HepG2 (cell line): ENCODE measurements around the gene TBXAS1. TPM values are rescaled to one million over a fixed set of nuclear protein-coding genes. Genes with fewer than 3 reads are reported as not detected.
"Not testable (repeated sequence)": the region's sequence is repeated elsewhere in the genome, so short reads cannot be mapped to it uniquely, and the experiment has no call there.

ENCODE experiments used
- ATAC-seq: fragments of 200-7000 bp; cut with Tn5 transposase; 3 replicates; pipeline ENCODE4 v1.9.1; 2020; ENCODE audit warnings: mild to moderate bottlenecking, moderate library complexity
- BruUV-seq: library from RNA; stranded (reverse); fragments of 400-500 nt; replicated peaks from 2 replicates; lab custom pipeline; 2021; lab: Mats Ljungman, UMichigan
- CTCF ChIA-PET: fragments of 300-600 bp; formaldehyde crosslinking; extraction: SDS; loops from one replicate; lab custom pipeline; 2021; ENCODE audit warnings: low total read pairs, inconsistent platforms, low intra/inter-chr PET ratio; lab: Yijun Ruan, JAX
- POLR2A ChIA-PET: fragments of 350-600 bp; sonication (Branson Sonifier 250); formaldehyde crosslinking; loops from one replicate; lab custom pipeline; 2020; ENCODE audit warnings: antibody characterized with exemption, inconsistent platforms; lab: Yijun Ruan, JAX
- DNase-seq: peaks from one replicate; pipeline ENCODE4 v3.0.0-alpha.2; 2015; ENCODE audit warnings: low spot score
- FAIRE-seq: peaks from 3 replicates; lab custom pipeline; 2011; peaks lifted over from hg19 to GRCh38; lab: Jason Lieb, UNC
- H2AFZ ChIP-seq: one replicate; pipeline ENCODE4 v1.6.1; 2011; ENCODE audit warnings: low read length, inconsistent platforms
- H3K27ac ChIP-seq: fragments of 300-600 bp; 3 replicates; pipeline ENCODE4 v1.8.0; 2011; ENCODE audit warnings: mixed run types, mild to moderate bottlenecking, mixed read lengths, low read length, inconsistent platforms; ENCODE audit not compliant: insufficient read depth; ENCODE audit errors: extremely low read length
- H3K27me3 ChIP-seq, 2 experiments: fragments of 200-600 bp in 1 of 2; 2 replicates in 1 of 2; 3 replicates in 1 of 2; pipeline versions ENCODE4 v1.6.0 to v1.8.0; 2011; ENCODE audit warnings: low read length in 2 of 2, mild to moderate bottlenecking in 2 of 2, moderate library complexity in 2 of 2, inconsistent platforms in 1 of 2; ENCODE audit not compliant: insufficient read depth in 2 of 2, control insufficient read depth in 1 of 2
- H3K36me3 ChIP-seq, 2 experiments: fragments of 200-600 bp in 1 of 2; replicated peaks in 1 of 2; 2 replicates in 1 of 2; 3 replicates in 1 of 2; pipeline versions ENCODE4 v1.5.1 to v1.8.0; 2011; ENCODE audit warnings: low read length in 2 of 2, inconsistent platforms in 1 of 2; ENCODE audit not compliant: insufficient read depth in 2 of 2, control insufficient read depth in 1 of 2
- H3K4me1 ChIP-seq: 2 replicates; pipeline ENCODE4 v1.5.1; 2012; ENCODE audit warnings: low read length, inconsistent platforms; ENCODE audit not compliant: insufficient read depth
- H3K4me2 ChIP-seq: 2 replicates; pipeline ENCODE4 v1.6.0; 2011; ENCODE audit warnings: low read depth, low read length, inconsistent platforms
- H3K4me3 ChIP-seq, 3 experiments: fragments of 200-600 bp in 1 of 3; sonication (generic), shearing (Covaris generic) in 1 of 3; replicated peaks in 1 of 3; 2 replicates each; pipeline ENCODE4 v1.5.1; 2011 to 2016; ENCODE audit warnings: low read length in 3 of 3, inconsistent platforms in 2 of 3, low read depth in 2 of 3, mild to moderate bottlenecking in 2 of 3, control low read depth in 1 of 3, mixed read lengths in 1 of 3; ENCODE audit not compliant: insufficient read depth in 1 of 3
- H3K79me2 ChIP-seq: one replicate; pipeline ENCODE4 v1.6.1; 2011; ENCODE audit warnings: low read length, inconsistent platforms; ENCODE audit not compliant: insufficient read depth
- H3K9ac ChIP-seq: 2 replicates; pipeline ENCODE4 v1.6.0; 2011; ENCODE audit warnings: mild to moderate bottlenecking, low read depth, low read length, inconsistent platforms; ENCODE audit not compliant: insufficient read depth
- H3K9me3 ChIP-seq: 2 replicates; pipeline ENCODE4 v1.5.1; 2012; ENCODE audit warnings: mild to moderate bottlenecking, low read length
- H4K20me1 ChIP-seq: 2 replicates; pipeline ENCODE4 v1.6.0; 2011; ENCODE audit warnings: inconsistent platforms, mild to moderate bottlenecking, low read length, moderate library complexity; ENCODE audit not compliant: insufficient read depth
- AGO2 ChIP-seq: fragments of 200-400 bp; formaldehyde crosslinking; optimal IDR thresholded peaks from 2 replicates; pipeline ENCODE3; 2017; ENCODE audit warnings: mild to moderate bottlenecking, low read depth, low read length, moderate library complexity
- FIP1L1 ChIP-seq: fragments of 200-400 bp; formaldehyde crosslinking; IDR thresholded peaks from 2 replicates; pipeline ENCODE4 v1.6.1; 2018; ENCODE audit warnings: low read depth, mild to moderate bottlenecking, low read length, moderate library complexity, borderline replicate concordance; ENCODE audit not compliant: insufficient read depth
- MAZ ChIP-seq, 2 experiments: sonication (generic) in 1 of 2; formaldehyde crosslinking in 1 of 2; IDR thresholded peaks; 2 replicates each; pipeline versions ENCODE4 v1.5.0 to v1.6.1; 2012 to 2020; ENCODE audit warnings: low read depth in 2 of 2, mild to moderate bottlenecking in 2 of 2, borderline replicate concordance in 1 of 2, improper control_type of control experiment in 1 of 2, low read length in 1 of 2, missing genetic modification reagents in 1 of 2, moderate library complexity in 1 of 2
- RXRB ChIP-seq: IDR thresholded peaks from 2 replicates; pipeline ENCODE4 v1.6.1; 2016; ENCODE audit warnings: borderline replicate concordance, missing genetic modification reagents, missing compliant biosample characterization
- WGBS: methylation state at CpG from one replicate; pipeline ENCODE4 v1.1.6; 2017; ENCODE audit warnings: low lambda C conversion rate; 5-methylcytosine and 5-hydroxymethylcytosine counted together
- in situ Hi-C: cut with HindIII; loops from 2 replicates; pipeline ENCODE4 v1.10.0; 2017; ENCODE audit warnings: low pct_unique_long_range_greater_than_20kb; ENCODE audit not compliant: extremely low pct_ligation_motif_present
- intact Hi-C: fragments of 100-400 bp; cut with micrococcal nuclease; formaldehyde crosslinking; loops from one replicate; pipeline ENCODE4 v1.10.0; 2022; ENCODE audit not compliant: unreplicated experiment
- polyA plus RNA-seq, 8 experiments: library from polyadenylated mRNA; depleted of rRNA in 3 of 8; stranded (reverse) in 7 of 8; unstranded in 1 of 8; fragments of >200 nt; fragmentation: Illumina TruSeq in 4 of 8; extraction: Trizol in 4 of 8; gene quantifications; 2 replicates each; pipeline versions ENCODE4 v1.2.1 to v1.2.3, GENCODE V29; 2011 to 2016; ENCODE audit warnings: low read depth in 4 of 8, missing spikeins in 1 of 8, mixed read lengths in 1 of 8; ENCODE audit not compliant: insufficient read depth in 1 of 8
- total RNA-seq, 5 experiments: library from RNA; depleted of rRNA; stranded (reverse); fragments of >200 nt; fragmentation: Illumina TruSeq; extraction: Trizol; gene quantifications; 2 replicates each; pipeline ENCODE4 v1.2.3, GENCODE V29; 2016; ENCODE audit warnings: low read depth in 1 of 5

TBXAS1 gene
- total and polyA plus RNA-seq, 2 of the 13 experiments (the other 11 are each of a cell fraction or from before 2014, with no cell fraction given), result 4.0 to 4.9 TPM

DNA sequence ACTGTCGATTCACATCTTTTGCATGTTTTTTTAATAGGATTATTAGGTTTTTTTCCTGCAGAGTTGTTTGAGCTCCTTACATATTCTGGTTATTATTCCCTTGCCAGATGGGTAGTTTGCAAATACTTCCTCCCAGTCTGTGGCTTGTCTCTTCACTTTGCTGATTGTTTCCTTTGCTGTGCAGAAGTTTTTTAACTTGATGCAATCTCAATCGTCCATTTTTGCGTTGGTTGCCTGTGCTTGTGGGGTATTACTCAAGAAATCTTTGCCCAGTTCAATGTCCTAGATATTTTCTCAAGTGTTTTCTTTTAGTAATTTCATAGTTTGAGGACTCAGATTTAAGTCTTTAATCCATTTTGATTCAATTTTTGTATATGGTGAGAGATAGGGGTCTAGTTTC, 95.4 kb downstream of the TBXAS1 start:
- H3K4me2 ChIP-seq, result no peak overlapping the region
- no peak for TF ChIP-seq MAZ (IDR thresholded peaks at IDR 0.05; ENCODE audit: borderline replicate concordance, low read depth, low read length)
- no peak for TF ChIP-seq MAZ (CRISPR knock-in tag; IDR thresholded peaks at IDR 0.05; ENCODE audit: low read depth)
- no peak for TF ChIP-seq AGO2
- no peak for TF ChIP-seq RXRB (CRISPR knock-in tag)
- TF ChIP-seq FIP1L1, result no peak
- TF ChIP-seq, all 625 proteins: peak for 0
- CTCF ChIA-PET, result no interaction called here
- Histone ChIP-seq H3K9me3 (no peaks in the 10 kb centered on the region), H3K27me3 (no peaks in the 10 kb centered on the region), H3K4me1 (no peaks in the 10 kb centered on the region), H3K36me3 (no peaks in the 10 kb centered on the region), H3K27ac (no peak overlapping the region), H2AFZ (no peak overlapping the region), H3K4me3 (no peak overlapping the region), H3K9ac (no peak overlapping the region), H3K79me2 (no peaks in the 10 kb centered on the region), H4K20me1 (no peaks in the 10 kb centered on the region)
- BruUV-seq, result no TSS peak
- DNase-seq (no peak), ATAC-seq (no peak), FAIRE-seq (no peak)
- intact Hi-C loops, result no loop called here
- POLR2A ChIA-PET, result no interaction called here
- in situ Hi-C loops, result no loop called here
- 32% methylated on average over 3 of the region's 3 CpGs for WGBS

- intact Hi-C loops, result loop anchor here (2.0 kb wide), 1 partner anchor 20 kb away; no protein-coding TSS in a partner anchor
- H2AFZ ChIP-seq, H3K36me3 ChIP-seq, CTCF ChIA-PET, H3K4me2 ChIP-seq, H4K20me1 ChIP-seq, H3K79me2 ChIP-seq, H3K4me3 ChIP-seq, FAIRE-seq, ATAC-seq, H3K4me1 ChIP-seq, H3K27me3 ChIP-seq, BruUV-seq, H3K9me3 ChIP-seq, POLR2A ChIA-PET, in situ Hi-C loops, DNase-seq, H3K27ac ChIP-seq, H3K9ac ChIP-seq: not testable (repeated sequence)
- 66% methylated on average over 8 of the region's 8 CpGs for WGBS
Observed at GRCh38 chr7:139929221-139929620, 100.2 kb downstream of the TBXAS1 start.
